Measurements from ENCODE around the gene KAT6B.

- no peak for TF ChIP-seq CTCF (IDR thresholded peaks at IDR 0.05)
- no peak for TF ChIP-seq ZFX (IDR thresholded peaks at IDR 0.05; ENCODE audit: borderline replicate concordance)
Observed at GRCh38 chr10:74873803-74874454, 47.5 kb downstream of the KAT6B start.

Measured in 22Rv1 (cell line).